RWPE2 (cell line): ENCODE results near the gene SOX6.
A peak's percentile ranks its signal among the peaks of the same experiment; 100 is the strongest.

Experiments
- ATAC-seq: fragments of 200-7000 bp; cut with Tn5 transposase; 3 replicates; pipeline ENCODE4 v1.9.1; 2021; ENCODE audit warnings: low read depth
- DNase-seq: peaks from one replicate; pipeline ENCODE4 v3.0.0-alpha.2; 2020; ENCODE audit warnings: low spot score
- H3K27ac ChIP-seq: fragments of 450-650 bp; 2 replicates; pipeline ENCODE4 v1.5.1; 2017; ENCODE audit warnings: mild to moderate bottlenecking; ENCODE audit not compliant: poor library complexity, severe bottlenecking
- H3K27me3 ChIP-seq: fragments of 250-450 bp; sonication (Bioruptor Pico); 2 replicates; pipeline ENCODE4 v1.5.1; 2021; ENCODE audit warnings: mild to moderate bottlenecking, moderate library complexity; ENCODE audit not compliant: insufficient read depth, poor library complexity, severe bottlenecking
- H3K36me3 ChIP-seq: fragments of 250-450 bp; sonication (Bioruptor Pico); 2 replicates; pipeline ENCODE4 v1.5.1; 2020; ENCODE audit warnings: low read depth, mild to moderate bottlenecking, moderate library complexity
- H3K4me1 ChIP-seq: fragments of 250-450 bp; sonication (Bioruptor Pico); 2 replicates; pipeline ENCODE4 v1.5.1; 2021; ENCODE audit warnings: mild to moderate bottlenecking, moderate library complexity; ENCODE audit not compliant: insufficient read depth, poor library complexity, severe bottlenecking
- H3K4me3 ChIP-seq: fragments of 250-450 bp; sonication (Bioruptor Pico); 2 replicates; pipeline ENCODE4 v1.5.1; 2021; ENCODE audit warnings: mild to moderate bottlenecking, moderate library complexity; ENCODE audit not compliant: severe bottlenecking
- H3K9me3 ChIP-seq: fragments of 250-450 bp; sonication (Bioruptor Pico); 2 replicates; pipeline ENCODE4 v1.5.1; 2021; ENCODE audit warnings: mild to moderate bottlenecking, moderate library complexity; ENCODE audit not compliant: severe bottlenecking
- CTCF ChIP-seq: fragments of 450-650 bp; IDR thresholded peaks from one replicate; pipeline ENCODE4 v1.5.1; 2017; ENCODE audit warnings: mild to moderate bottlenecking, moderate library complexity; ENCODE audit not compliant: poor library complexity, severe bottlenecking

Gene SOX6

GRCh38 chr11:16309226-16309625 lies 47.1 kb downstream of the SOX6 start:
- H3K36me3 ChIP-seq: no peaks in the 10 kb centered on the region
- no peaks in the 10 kb centered on the region for H3K27me3 ChIP-seq
- DNase-seq (no peak), ATAC-seq (no peak)
- TF ChIP-seq CTCF: no peak
- H3K9me3 ChIP-seq: peaks cover 3% of the 10 kb centered on the region
- H3K4me3 ChIP-seq: no peak overlapping the region
- H3K27ac ChIP-seq: no peak overlapping the region
- H3K4me1 ChIP-seq: peaks cover 11% of the 10 kb centered on the region

- no peak overlapping the region for H3K27ac ChIP-seq
- DNase-seq (no peak), ATAC-seq (peak; percentile 51; the same call in 1 of the 3 replicates)
- TF ChIP-seq CTCF: no peak
- H3K4me3 ChIP-seq: no peak overlapping the region
- no peaks in the 10 kb centered on the region for H3K9me3 ChIP-seq
- no peaks in the 10 kb centered on the region for H3K36me3 ChIP-seq
- no peaks in the 10 kb centered on the region for H3K27me3 ChIP-seq
- H3K4me1 ChIP-seq: peaks cover 7% of the 10 kb centered on the region
These were observed 54.9 kb downstream of the SOX6 start for GRCh38 chr11:16301462-16301861.

- no peak for TF ChIP-seq CTCF
- Histone ChIP-seq H3K27ac (no peak overlapping the region), H3K4me3 (no peak overlapping the region), H3K9me3 (no peaks in the 10 kb centered on the region), H3K4me1 (no peaks in the 10 kb centered on the region), H3K27me3 (no peaks in the 10 kb centered on the region), H3K36me3 (no peaks in the 10 kb centered on the region)
- ATAC-seq: no peak
- no peak for DNase-seq
These were observed 56.2 kb downstream of the SOX6 start for GRCh38 chr11:16299884-16300782.

GRCh38 chr11:16299390-16299789 lies 57.0 kb downstream of the SOX6 start:
- DNase-seq (no peak), ATAC-seq (no peak)
- H3K27me3 ChIP-seq: no peaks in the 10 kb centered on the region
- no peak overlapping the region for H3K4me3 ChIP-seq
- no peak overlapping the region for H3K27ac ChIP-seq
- H3K36me3 ChIP-seq: no peaks in the 10 kb centered on the region
- H3K4me1 ChIP-seq: no peaks in the 10 kb centered on the region
- H3K9me3 ChIP-seq: no peaks in the 10 kb centered on the region
- no peak for TF ChIP-seq CTCF

GRCh38 chr11:16297332-16297731 lies 59.0 kb downstream of the SOX6 start:
- DNase-seq (no peak), ATAC-seq (no peak)
- Histone ChIP-seq H3K4me3 (no peak overlapping the region), H3K36me3 (no peaks in the 10 kb centered on the region), H3K9me3 (no peaks in the 10 kb centered on the region), H3K4me1 (no peaks in the 10 kb centered on the region), H3K27me3 (no peaks in the 10 kb centered on the region), H3K27ac (no peak overlapping the region)
- TF ChIP-seq CTCF: no peak
